LNCaP clone FGC (cell line): ENCODE measurements around the gene DPM1.

Experiments used
- DNase-seq: peaks from one replicate; pipeline ENCODE4 v3.0.0-alpha.2; 2011; ENCODE audit warnings: low read depth
- H3K4me3 ChIP-seq: 2 replicates; pipeline ENCODE4 v1.5.1; 2011; ENCODE audit warnings: mild to moderate bottlenecking, low read depth, low read length, control low read depth
- CTCF ChIP-seq: IDR thresholded peaks from 2 replicates; pipeline ENCODE4 v1.5.1; 2012; ENCODE audit warnings: mild to moderate bottlenecking; ENCODE audit not compliant: control insufficient read depth, insufficient read depth; ENCODE audit errors: extremely low read depth

The DPM1 gene

GRCh38 chr20:50915424-50915823 is 42.9 kb downstream of the DPM1 start:
- no peak for DNase-seq
- TF ChIP-seq CTCF, result no peak
- no peak overlapping the region for H3K4me3 ChIP-seq

DNA sequence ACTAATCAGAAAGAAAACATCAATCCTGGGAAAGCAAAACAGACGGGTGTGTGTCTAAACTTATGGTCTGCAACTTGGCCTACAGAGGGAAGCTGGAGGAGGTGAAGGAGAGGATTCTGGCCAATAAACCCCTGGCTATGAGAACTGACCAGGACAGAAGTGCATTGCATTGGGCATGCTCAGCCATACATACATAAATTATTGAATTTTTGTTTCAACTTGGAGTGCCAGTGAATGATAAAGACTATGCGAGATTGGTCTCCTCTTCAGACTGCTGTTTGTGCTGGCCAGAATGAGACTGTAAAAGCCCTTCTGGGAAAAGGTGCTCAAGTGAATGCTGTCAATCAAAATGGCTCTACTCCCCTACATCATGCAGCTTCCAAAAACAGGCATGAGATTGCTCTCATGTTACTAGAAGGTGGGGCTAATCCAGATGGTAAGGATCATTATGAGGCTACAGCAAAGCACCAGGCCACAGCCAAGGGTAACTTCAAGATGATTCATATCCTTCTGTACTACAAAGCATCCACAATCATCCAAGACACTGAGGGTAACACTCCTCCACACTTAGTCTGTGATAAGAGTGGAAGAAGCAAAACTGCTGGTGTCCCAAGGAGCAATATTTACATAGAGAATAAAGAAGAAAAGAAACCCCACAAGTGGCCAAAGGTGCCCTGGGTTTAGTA is 44.5 kb downstream of the DPM1 start:
- no peak for TF ChIP-seq CTCF
- DNase-seq, result no peak
- no peak overlapping the region for H3K4me3 ChIP-seq

- no peak for DNase-seq
- no peak for TF ChIP-seq CTCF
- no peak overlapping the region for H3K4me3 ChIP-seq
Measured at GRCh38 chr20:50911716-50912115, 46.6 kb downstream of the DPM1 start.

DNA sequence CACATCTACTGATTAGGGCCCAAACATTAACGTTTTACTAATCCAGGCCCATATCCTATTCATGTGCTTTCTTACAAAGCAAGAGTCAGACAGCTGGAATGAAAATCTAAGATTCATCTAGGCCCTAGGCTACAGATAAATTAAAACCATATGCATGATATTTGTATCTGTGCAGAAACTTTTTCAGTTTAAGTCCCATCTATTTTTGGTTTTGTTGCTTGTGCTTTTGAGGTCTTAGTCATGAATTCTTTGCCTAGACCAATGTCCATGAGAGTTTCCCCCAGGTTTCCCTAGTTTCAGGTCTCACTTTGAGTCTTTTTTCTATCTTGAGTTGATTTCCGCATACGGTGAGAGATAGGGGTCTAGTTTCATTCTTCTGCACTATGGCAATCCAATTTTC is 47.3 kb downstream of the DPM1 start:
- TF ChIP-seq CTCF, result no peak
- H3K4me3 ChIP-seq, result no peak overlapping the region
- no peak for DNase-seq

DNA sequence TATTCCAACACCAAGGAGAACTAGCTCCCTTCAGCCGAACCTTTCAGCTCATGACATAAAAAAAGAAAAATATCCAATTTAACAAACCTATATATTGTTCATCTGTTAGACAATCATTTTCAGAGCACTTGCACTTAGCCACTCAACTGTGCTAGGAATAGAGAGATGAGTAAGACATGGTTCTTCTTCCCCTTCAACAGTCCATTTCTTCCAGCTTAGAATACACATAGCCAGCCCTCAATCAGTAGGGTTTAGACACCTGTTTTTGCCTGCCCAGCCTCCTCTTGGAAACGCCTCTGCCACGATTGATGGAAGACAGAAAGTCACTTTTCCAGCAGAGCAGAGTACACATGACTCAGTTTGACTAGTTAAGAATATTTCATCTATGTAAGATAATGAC is 48.9 kb downstream of the DPM1 start:
- no peak overlapping the region for H3K4me3 ChIP-seq
- DNase-seq, result no peak
- no peak for TF ChIP-seq CTCF

GRCh38 chr20:50904067-50904570 is 54.2 kb downstream of the DPM1 start:
- no peak overlapping the region for H3K4me3 ChIP-seq
- no peak for DNase-seq
- TF ChIP-seq CTCF, result no peak
